Gastroesophageal sphincter (tissue), 3 donors: ENCODE measurements around the gene EIF4A2.

ENCODE experiments used
- CTCF ChIP-seq, 4 experiments: fragments of 200-600 bp in 2 of 4; fragments of 450-650 bp in 2 of 4; sonication (generic) in 1 of 4; IDR thresholded peaks; one replicate each; pipeline ENCODE4 v1.5.1; 2017 to 2019; ENCODE audit warnings: antibody characterized with exemption in 4 of 4, mild to moderate bottlenecking in 2 of 4, moderate library complexity in 2 of 4
- POLR2A ChIP-seq, 2 donors: fragments of 450-650 bp; IDR thresholded peaks; one replicate each; pipeline ENCODE4 v1.6.1; 2017; ENCODE audit warnings: antibody characterized with exemption in 2 of 2, mild to moderate bottlenecking in 2 of 2, moderate library complexity in 1 of 2
- POLR2AphosphoS5 ChIP-seq: sonication (generic); formaldehyde crosslinking; IDR thresholded peaks from one replicate; pipeline ENCODE4 v1.6.1; 2017; ENCODE audit warnings: antibody characterized with exemption

GRCh38 chr3:186790261-186790981, 7.0 kb downstream of the EIF4A2 start:
- TF ChIP-seq CTCF (IDR thresholded peaks at IDR 0.05) (peak in 1 of 4 experiments; percentile 11), POLR2AphosphoS5 (peak; percentile 15), POLR2A (IDR thresholded peaks at IDR 0.05) (no peak)
